Breast epithelium (tissue), 4 donors: ENCODE results near the gene NDOR1. TPM values are rescaled to one million over a fixed set of nuclear protein-coding genes. Genes with fewer than 3 reads are reported as not detected.

Experiments used
- DNase-seq, 2 donors: peaks; one replicate each; pipeline ENCODE4 v3.0.0-alpha.2; 2019; ENCODE audit warnings: low spot score in 2 of 2
- H3K27ac ChIP-seq, 2 donors: fragments of 200-600 bp; sonication (generic) in 1 of 2; one replicate each; pipeline ENCODE4 v1.5.1; 2016 to 2019; ENCODE audit warnings: mild to moderate bottlenecking in 1 of 2
- H3K27me3 ChIP-seq, 2 donors: fragments of 200-600 bp; sonication (generic) in 1 of 2; one replicate each; pipeline versions ENCODE4 v1.5.1 to v1.6.0; 2017 to 2019; ENCODE audit warnings: control low read depth in 1 of 2, mild to moderate bottlenecking in 1 of 2
- H3K36me3 ChIP-seq: fragments of 200-600 bp; one replicate; pipeline ENCODE4 v1.5.1; 2019
- H3K4me1 ChIP-seq, 2 donors: fragments of 200-600 bp; sonication (generic); one replicate each; pipeline ENCODE4 v1.5.1; 2016 to 2019; ENCODE audit warnings: control low read depth in 1 of 2
- H3K4me3 ChIP-seq, 3 donors: fragments of 200-600 bp; sonication (generic); 1 replicate in 2 of 3; 2 replicates in 1 of 3; pipeline ENCODE4 v1.5.1; 2016 to 2019; ENCODE audit warnings: mild to moderate bottlenecking in 3 of 3, moderate library complexity in 2 of 3
- H3K9me3 ChIP-seq, 2 donors: fragments of 200-600 bp; sonication (generic) in 1 of 2; one replicate each; pipeline ENCODE4 v1.5.1; 2016 to 2019; ENCODE audit warnings: control low read depth in 1 of 2
- POLR2A ChIP-seq: fragments of 450-650 bp; IDR thresholded peaks from one replicate; pipeline ENCODE4 v1.6.1; 2016; ENCODE audit warnings: antibody characterized with exemption, mild to moderate bottlenecking, moderate library complexity
- POLR2AphosphoS5 ChIP-seq, 3 donors: sonication (generic); formaldehyde crosslinking; IDR thresholded peaks; one replicate each; pipeline ENCODE4 v1.6.1; 2017; ENCODE audit warnings: antibody characterized with exemption in 3 of 3
- intact Hi-C: fragments of 100-400 bp; cut with DNase I; formaldehyde crosslinking; loops from one replicate; pipeline ENCODE4 v1.15.1; 2023; ENCODE audit warnings: low total_unique reads
- total RNA-seq, 3 donors: library from RNA; depleted of rRNA; stranded (reverse); fragments of >200 nt; gene quantifications; one replicate each; pipeline ENCODE4 v1.1.0, GENCODE V29; 2016
- TF ChIP-seq, protein P1 (sequence below), 3 donors: fragments of 450-650 bp; IDR thresholded peaks; one replicate each; pipeline ENCODE4 v1.5.1; 2016 to 2017; ENCODE audit warnings: antibody characterized with exemption in 3 of 3, mild to moderate bottlenecking in 3 of 3, moderate library complexity in 3 of 3

Gene NDOR1
- total RNA-seq, 3 donors from 2014 or later, result 4.6 to 9.5 (median 7.2) TPM

DNA sequence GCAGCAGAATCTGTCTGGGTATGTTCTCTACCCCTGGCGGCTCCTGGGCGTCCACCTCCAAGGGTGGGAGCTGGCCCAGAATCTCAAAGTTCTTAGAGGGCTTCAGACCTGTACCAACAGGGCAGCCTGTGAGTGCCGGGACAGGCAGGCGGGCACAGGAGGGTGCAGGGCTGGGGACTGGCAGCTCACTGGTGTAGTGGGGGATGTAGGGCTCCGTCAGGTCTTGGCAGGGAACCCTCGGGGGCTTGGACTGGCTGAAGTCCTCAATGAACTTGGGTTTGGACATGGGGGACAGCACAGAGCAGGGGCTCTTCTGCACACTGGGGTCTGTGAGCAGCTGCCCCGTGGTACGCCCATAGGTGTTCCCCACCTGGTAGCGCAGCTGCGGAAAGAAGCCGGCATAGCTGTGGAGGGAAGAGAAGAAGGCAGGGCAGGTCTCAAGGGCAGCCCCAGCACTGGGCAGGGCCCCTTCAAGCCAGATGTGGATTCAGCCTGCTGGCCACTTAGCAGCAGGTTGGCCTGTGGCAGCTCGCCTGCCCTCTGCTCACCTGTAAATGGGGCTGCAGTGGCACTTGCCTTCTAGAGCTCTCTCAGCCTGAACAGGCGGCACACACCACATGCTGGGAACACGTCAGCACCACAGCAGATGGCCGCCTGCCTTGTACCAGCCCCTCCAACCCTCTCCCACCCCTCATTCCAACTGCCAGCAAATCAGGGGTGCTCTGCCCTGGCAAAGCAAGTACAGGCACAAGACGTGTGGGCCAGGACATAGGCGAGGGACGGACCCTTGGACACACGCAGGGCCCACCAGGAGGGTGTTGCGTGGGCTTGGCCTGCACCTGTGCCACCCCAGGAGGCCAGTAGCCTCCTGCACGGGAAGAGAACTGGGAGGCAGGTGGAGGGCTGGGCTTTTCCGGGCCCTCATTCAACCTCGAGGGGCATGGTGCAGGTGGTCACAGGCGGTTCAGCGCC, 40.2 kb downstream of the NDOR1 start:
- no peak for DNase-seq
- no peaks in the 10 kb centered on the region for H3K27me3 ChIP-seq
- intact Hi-C loops, result no loop called here
- H3K4me1 ChIP-seq, result peaks cover 5 to 6% of the 10 kb centered on the region in 2 donors
- no peaks in the 10 kb centered on the region for H3K9me3 ChIP-seq
- TF ChIP-seq POLR2AphosphoS5 (IDR thresholded peaks at IDR 0.05), result no peak
- TF ChIP-seq, protein P1, sequence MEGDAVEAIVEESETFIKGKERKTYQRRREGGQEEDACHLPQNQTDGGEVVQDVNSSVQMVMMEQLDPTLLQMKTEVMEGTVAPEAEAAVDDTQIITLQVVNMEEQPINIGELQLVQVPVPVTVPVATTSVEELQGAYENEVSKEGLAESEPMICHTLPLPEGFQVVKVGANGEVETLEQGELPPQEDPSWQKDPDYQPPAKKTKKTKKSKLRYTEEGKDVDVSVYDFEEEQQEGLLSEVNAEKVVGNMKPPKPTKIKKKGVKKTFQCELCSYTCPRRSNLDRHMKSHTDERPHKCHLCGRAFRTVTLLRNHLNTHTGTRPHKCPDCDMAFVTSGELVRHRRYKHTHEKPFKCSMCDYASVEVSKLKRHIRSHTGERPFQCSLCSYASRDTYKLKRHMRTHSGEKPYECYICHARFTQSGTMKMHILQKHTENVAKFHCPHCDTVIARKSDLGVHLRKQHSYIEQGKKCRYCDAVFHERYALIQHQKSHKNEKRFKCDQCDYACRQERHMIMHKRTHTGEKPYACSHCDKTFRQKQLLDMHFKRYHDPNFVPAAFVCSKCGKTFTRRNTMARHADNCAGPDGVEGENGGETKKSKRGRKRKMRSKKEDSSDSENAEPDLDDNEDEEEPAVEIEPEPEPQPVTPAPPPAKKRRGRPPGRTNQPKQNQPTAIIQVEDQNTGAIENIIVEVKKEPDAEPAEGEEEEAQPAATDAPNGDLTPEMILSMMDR (IDR thresholded peaks at IDR 0.05), result no peak
- TF ChIP-seq POLR2A, result no peak
- H3K4me3 ChIP-seq, result no peak overlapping the region
- no peaks in the 10 kb centered on the region for H3K36me3 ChIP-seq
- H3K27ac ChIP-seq, result no peak overlapping the region

DNA sequence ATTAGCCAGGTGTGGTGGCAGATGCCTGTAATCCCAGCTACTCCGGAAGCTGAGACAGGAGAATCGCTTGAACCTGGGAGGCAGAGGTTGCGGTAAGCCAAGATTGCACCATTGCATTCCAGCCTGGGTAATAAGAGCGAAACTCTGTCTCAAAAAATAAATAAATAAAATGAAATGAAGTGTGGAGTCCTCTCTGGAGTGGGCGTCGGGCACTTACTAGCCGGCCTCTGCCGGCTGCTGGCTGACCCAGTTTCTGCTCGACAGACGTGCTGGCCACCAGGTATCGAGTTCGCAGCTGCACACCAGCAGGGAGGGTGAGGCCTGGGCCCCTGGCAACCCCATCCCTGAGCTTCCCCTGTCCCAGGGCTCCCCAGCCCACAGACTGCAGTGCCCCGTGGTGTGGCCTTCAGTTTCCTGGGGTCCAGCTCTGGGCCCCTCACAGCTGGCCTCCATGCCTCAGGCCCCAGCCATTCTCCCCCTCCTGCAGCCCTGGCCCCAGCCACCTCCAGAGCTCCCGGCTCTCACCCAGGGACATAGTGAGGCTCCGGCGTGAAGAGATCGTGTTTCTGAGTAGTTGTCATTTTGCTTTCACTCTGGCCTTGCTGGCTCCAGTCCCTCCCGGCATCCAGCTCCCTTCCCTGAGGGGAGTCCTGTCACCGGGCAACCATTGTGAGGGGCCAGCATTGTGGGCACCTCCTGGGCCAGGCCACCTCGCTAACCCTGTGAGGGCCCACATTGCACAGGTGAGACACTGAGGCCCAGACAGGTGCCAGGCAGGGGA, 41.8 kb downstream of the NDOR1 start:
- H3K4me3 ChIP-seq, result no peak overlapping the region
- H3K9me3 ChIP-seq, result no peaks in the 10 kb centered on the region
- DNase-seq, result no peak
- no peaks in the 10 kb centered on the region for H3K36me3 ChIP-seq
- intact Hi-C loops, result no loop called here
- peaks cover 2 to 3% of the 10 kb centered on the region in 2 donors for H3K4me1 ChIP-seq
- H3K27ac ChIP-seq, result no peak overlapping the region
- H3K27me3 ChIP-seq, result no peaks in the 10 kb centered on the region
- TF ChIP-seq POLR2A (no peak), POLR2AphosphoS5 (IDR thresholded peaks at IDR 0.05) (no peak)
- TF ChIP-seq, protein P1 (IDR thresholded peaks at IDR 0.05), result no peak

DNA sequence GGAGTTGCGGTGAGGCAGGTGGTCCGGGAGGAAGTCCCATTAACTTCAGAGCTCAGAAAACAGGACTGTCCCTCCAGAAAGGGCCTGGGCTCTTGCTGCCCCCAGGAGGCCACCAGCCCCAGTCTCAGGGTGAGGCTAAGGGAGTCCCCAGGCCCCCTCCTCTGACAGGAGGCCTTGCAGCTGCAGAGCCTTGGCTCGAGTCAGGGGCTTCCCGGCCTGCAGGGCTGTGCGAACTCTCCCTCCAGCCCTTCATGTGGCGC, 42.3 kb downstream of the NDOR1 start:
- Histone ChIP-seq H3K4me1 (no peaks in the 10 kb centered on the region), H3K4me3 (no peak overlapping the region), H3K27me3 (no peaks in the 10 kb centered on the region), H3K27ac (no peak overlapping the region), H3K9me3 (no peaks in the 10 kb centered on the region), H3K36me3 (no peaks in the 10 kb centered on the region)
- intact Hi-C loops, result no loop called here
- DNase-seq, result no peak
- TF ChIP-seq POLR2AphosphoS5 (IDR thresholded peaks at IDR 0.05) (no peak), POLR2A (no peak)
- TF ChIP-seq, protein P1 (IDR thresholded peaks at IDR 0.05), result no peak

DNA sequence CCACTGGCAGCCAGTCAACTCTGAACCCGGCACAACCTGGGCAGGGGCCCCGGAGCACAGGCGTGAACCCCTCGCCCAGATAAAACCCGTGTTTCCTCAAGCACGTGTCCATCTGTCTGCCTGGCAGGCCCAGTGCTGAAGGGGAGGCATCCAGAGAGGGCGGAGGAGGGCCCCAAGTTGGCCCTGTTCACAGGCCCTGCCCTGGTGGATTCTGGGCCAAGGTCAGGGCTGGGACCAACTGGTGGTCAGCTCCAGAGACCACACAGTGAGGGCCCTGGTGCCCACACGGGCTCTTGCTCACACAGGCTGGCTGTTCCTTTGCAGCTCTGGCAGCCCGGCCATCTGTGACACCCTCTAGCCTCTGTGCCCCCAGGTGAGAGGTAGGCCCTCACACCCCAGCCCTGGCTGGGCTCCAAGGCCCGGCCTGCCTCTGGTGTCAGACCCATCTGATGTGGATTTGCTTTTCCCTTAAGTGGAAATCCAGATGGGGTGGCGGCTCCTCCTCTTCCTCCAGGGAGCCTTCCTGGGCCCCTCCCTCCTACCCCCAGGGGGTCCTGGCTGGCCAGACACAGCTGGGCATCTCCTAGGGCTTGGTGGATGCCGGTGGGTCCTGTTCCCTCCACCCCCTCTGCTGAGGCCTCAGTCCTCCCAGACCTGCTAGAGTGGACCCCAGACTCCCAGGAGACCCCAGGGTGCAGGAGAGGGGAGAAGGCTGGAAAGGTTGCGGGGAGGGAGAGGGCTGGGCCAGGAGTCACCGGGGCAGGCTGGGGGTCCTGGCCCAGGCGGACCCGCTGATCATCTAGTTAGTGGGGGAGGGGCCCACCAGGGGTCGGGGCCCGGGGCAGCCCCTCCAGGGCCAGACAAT, 45.1 kb downstream of the NDOR1 start:
- H3K4me1 ChIP-seq, result peaks cover 0 to 5% of the 10 kb centered on the region in 2 donors
- TF ChIP-seq POLR2AphosphoS5 (IDR thresholded peaks at IDR 0.05), result no peak
- TF ChIP-seq, protein P1 (IDR thresholded peaks at IDR 0.05), result no peak
- no peak for TF ChIP-seq POLR2A
- no peaks in the 10 kb centered on the region for H3K9me3 ChIP-seq
- DNase-seq, result no peak
- no peak overlapping the region for H3K4me3 ChIP-seq
- no peaks in the 10 kb centered on the region for H3K36me3 ChIP-seq
- H3K27me3 ChIP-seq, result no peaks in the 10 kb centered on the region
- H3K27ac ChIP-seq, result no peak overlapping the region
- intact Hi-C loops, result loop anchor here (10.0 kb wide), 1 partner anchor 1876 kb away; no protein-coding TSS in a partner anchor
